ENCODE results near the gene SYTL2. TPM values are rescaled to one million over a fixed set of nuclear protein-coding genes. Genes with fewer than 3 reads are reported as not detected.

The SYTL2 gene
- total and polyA plus RNA-seq, 4 donors: 2.6 to 27.4 (median 4.4) TPM

GRCh38 chr11:85819441-85819840 lies 8.5 kb upstream of the SYTL2 start:
- Histone ChIP-seq H3K4me1 (ENCODE audit: control insufficient read depth in 4 of 4, insufficient read depth in 4 of 4, low read length in 3 of 4) (no peaks in the 10 kb centered on the region), H3K27ac (ENCODE audit: low read depth in 1 of 2, low read length in 2 of 2) (no peak overlapping the region), H3K36me3 (ENCODE audit: control insufficient read depth in 4 of 4, insufficient read depth in 3 of 4, low read depth in 1 of 4, low read length in 3 of 4) (no peaks in the 10 kb centered on the region), H3K4me3 (ENCODE audit: low read depth in 1 of 3, low read length in 3 of 3) (no peak overlapping the region), H3K9ac (ENCODE audit: low read depth in 1 of 2, low read length in 2 of 2) (no peak overlapping the region), H3K9me3 (ENCODE audit: control insufficient read depth in 4 of 4, low read length in 3 of 4) (no peaks in the 10 kb centered on the region), H3K27me3 (ENCODE audit: control insufficient read depth in 4 of 4, insufficient read depth in 4 of 4, low read length in 3 of 4) (peaks cover 0 to 4% (median 0%) of the 10 kb centered on the region in 4 donors)
- no peak for TF ChIP-seq TAF1 (conservative IDR thresholded peaks at IDR 0.05)
- no peak for DNase-seq (ENCODE audit: low spot score)

DNA sequence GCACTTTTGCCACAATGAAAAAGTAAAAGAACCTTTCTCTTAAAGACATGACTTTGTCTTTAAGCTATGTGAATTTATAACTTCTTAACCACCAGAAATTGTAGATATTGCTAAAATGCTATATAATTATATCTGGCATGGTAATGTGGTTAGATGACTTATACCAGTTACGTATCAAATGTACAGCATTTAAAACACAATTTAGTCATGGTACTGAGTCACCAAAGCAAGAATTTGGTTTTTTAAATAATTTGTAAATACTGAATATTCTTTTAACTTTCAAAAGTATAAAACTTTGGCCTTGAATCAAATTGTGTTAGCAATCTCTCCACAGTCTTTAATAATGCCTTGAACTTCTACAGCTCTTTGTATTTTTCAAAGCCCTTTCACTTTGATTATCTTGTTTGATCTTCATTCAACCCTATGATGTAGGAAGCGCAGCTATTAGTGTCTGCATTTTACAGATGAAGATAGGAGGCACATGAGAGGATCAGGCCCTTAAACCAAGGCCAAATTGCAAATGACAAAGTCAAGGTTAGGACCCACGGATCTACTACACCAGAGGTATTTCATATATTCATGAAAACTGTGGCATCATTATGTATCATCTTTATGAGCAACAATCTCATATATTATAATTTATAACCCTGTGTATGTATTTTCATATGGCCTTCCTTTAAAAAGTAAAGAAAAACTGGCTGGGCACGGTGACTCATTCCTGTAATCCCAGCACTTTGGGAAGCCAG lies 4.4 kb upstream of the SYTL2 start:
- 91% methylated on average over 4 of the region's 4 CpGs for WGBS
- Histone ChIP-seq H3K27ac (ENCODE audit: low read depth in 1 of 2, low read length in 2 of 2) (no peak overlapping the region), H3K27me3 (ENCODE audit: control insufficient read depth in 4 of 4, insufficient read depth in 4 of 4, low read length in 3 of 4) (no peaks in the 10 kb centered on the region), H3K9me3 (ENCODE audit: control insufficient read depth in 4 of 4, low read length in 3 of 4) (no peaks in the 10 kb centered on the region), H3K4me1 (ENCODE audit: control insufficient read depth in 4 of 4, insufficient read depth in 4 of 4, low read length in 3 of 4) (peaks cover 0 to 9% (median 6%) of the 10 kb centered on the region in 4 donors), H3K36me3 (ENCODE audit: control insufficient read depth in 4 of 4, insufficient read depth in 3 of 4, low read depth in 1 of 4, low read length in 3 of 4) (no peaks in the 10 kb centered on the region), H3K9ac (ENCODE audit: low read depth in 1 of 2, low read length in 2 of 2) (no peak overlapping the region), H3K4me3 (ENCODE audit: low read depth in 1 of 3, low read length in 3 of 3) (no peak overlapping the region)
- no peak for DNase-seq (ENCODE audit: low spot score)
- TF ChIP-seq NR2F2 (IDR thresholded peaks at IDR 0.05) (no peak), HNF4A (conservative IDR thresholded peaks at IDR 0.05) (no peak), RAD21 (IDR thresholded peaks at IDR 0.05) (no peak), JUND (IDR thresholded peaks at IDR 0.05) (no peak), RXRA (IDR thresholded peaks at IDR 0.05) (no peak), HNF4G (IDR thresholded peaks at IDR 0.05) (no peak), FOXA1 (IDR thresholded peaks at IDR 0.05) (no peak), GABPA (IDR thresholded peaks at IDR 0.05 in 1 of 2, conservative IDR thresholded peaks at IDR 0.05 in 1 of 2) (no peak), ATF3 (IDR thresholded peaks at IDR 0.05) (no peak), YY1 (IDR thresholded peaks at IDR 0.05) (no peak), SP1 (IDR thresholded peaks at IDR 0.05) (no peak), CTCF (IDR thresholded peaks at IDR 0.05; ENCODE audit: low read depth, low read length, missing input control) (no peak), TAF1 (conservative IDR thresholded peaks at IDR 0.05) (no peak), FOXA2 (IDR thresholded peaks at IDR 0.05) (no peak), MAX (IDR thresholded peaks at IDR 0.05) (no peak), REST (IDR thresholded peaks at IDR 0.05) (no peak)
- TF ChIP-seq, protein P1, sequence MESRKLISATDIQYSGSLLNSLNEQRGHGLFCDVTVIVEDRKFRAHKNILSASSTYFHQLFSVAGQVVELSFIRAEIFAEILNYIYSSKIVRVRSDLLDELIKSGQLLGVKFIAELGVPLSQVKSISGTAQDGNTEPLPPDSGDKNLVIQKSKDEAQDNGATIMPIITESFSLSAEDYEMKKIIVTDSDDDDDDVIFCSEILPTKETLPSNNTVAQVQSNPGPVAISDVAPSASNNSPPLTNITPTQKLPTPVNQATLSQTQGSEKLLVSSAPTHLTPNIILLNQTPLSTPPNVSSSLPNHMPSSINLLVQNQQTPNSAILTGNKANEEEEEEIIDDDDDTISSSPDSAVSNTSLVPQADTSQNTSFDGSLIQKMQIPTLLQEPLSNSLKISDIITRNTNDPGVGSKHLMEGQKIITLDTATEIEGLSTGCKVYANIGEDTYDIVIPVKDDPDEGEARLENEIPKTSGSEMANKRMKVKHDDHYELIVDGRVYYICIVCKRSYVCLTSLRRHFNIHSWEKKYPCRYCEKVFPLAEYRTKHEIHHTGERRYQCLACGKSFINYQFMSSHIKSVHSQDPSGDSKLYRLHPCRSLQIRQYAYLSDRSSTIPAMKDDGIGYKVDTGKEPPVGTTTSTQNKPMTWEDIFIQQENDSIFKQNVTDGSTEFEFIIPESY (IDR thresholded peaks at IDR 0.05): no peak

Measured in liver (tissue), 9 donors.